ENCODE results near the gene OVOL3.

Gene OVOL3

DNA sequence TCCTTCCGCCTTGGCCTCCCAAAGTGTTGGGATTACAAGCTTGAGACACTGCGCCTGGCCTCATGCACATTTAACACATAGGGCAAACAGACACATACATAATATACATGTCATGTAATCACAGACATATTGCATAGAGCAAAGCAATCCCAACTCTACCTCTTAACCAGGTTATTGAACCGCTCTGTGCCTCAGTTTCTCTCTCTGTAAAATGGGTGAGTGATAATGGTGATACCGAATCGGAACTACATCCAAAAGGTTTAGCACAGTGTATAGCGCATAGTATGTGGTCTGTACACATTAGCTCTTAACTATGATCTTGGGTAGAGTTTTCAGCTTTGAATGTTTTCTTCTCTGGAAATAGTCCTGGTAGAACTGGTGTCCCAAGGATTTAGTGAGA, 33.7 kb downstream of the OVOL3 start:
- TF ChIP-seq, protein P1, sequence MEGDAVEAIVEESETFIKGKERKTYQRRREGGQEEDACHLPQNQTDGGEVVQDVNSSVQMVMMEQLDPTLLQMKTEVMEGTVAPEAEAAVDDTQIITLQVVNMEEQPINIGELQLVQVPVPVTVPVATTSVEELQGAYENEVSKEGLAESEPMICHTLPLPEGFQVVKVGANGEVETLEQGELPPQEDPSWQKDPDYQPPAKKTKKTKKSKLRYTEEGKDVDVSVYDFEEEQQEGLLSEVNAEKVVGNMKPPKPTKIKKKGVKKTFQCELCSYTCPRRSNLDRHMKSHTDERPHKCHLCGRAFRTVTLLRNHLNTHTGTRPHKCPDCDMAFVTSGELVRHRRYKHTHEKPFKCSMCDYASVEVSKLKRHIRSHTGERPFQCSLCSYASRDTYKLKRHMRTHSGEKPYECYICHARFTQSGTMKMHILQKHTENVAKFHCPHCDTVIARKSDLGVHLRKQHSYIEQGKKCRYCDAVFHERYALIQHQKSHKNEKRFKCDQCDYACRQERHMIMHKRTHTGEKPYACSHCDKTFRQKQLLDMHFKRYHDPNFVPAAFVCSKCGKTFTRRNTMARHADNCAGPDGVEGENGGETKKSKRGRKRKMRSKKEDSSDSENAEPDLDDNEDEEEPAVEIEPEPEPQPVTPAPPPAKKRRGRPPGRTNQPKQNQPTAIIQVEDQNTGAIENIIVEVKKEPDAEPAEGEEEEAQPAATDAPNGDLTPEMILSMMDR (IDR thresholded peaks at IDR 0.05; ENCODE audit: low read depth, low read length), result no peak

DNA sequence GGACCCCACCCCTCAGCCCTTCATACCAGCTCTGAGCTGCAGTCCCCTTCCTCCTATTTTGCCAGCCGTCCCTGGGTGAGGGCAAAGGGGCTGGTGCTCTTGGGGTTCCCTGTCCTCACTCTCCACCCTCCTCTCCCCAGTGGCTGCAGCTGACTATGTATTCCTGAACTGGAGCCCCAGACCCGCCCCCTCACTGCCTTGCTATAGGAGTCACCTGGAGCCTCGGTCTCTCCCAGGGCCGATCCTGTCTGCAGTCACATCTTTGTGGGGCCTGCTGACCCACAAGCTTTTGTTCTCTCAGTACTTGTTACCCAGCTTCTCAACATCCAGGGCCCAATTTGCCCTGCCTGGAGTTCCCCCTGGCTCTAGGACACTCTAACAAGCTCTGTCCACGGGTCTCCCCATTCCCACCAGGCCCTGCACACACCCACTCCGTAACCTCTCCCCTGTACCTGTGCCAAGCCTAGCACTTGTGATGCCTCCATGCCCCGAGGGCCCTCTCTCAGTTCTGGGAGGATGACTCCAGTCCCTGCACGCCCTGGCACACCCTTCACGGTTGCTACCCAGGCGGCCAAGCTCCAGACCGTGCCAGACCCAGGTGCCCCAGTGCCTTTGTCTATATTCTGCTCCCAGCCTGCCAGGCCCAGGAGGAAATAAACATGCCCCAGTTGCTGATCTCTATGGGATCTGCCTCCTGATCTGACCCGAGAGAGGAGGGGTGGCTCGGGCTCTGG, 38.9 kb downstream of the OVOL3 start:
- Histone ChIP-seq H3K4me3 (ENCODE audit: low read depth, low read length) (no peak overlapping the region), H3K36me3 (peaks cover 49% of the 10 kb centered on the region), H3K9me3 (ENCODE audit: severe bottlenecking) (no peaks in the 10 kb centered on the region), H3K27me3 (ENCODE audit: insufficient read depth, low read depth, severe bottlenecking) (no peaks in the 10 kb centered on the region), H3K27ac (no peak overlapping the region)
- TF ChIP-seq, protein P1 (IDR thresholded peaks at IDR 0.05; ENCODE audit: low read depth, low read length), result no peak
- DNase-seq, result no peak

More for the DNA sequence above, 33.7 kb downstream of the OVOL3 start:
- no peaks in the 10 kb centered on the region for H3K9me3 ChIP-seq (ENCODE audit: severe bottlenecking)
- no peak for DNase-seq
- H3K27me3 ChIP-seq (ENCODE audit: insufficient read depth, low read depth, severe bottlenecking), result no peaks in the 10 kb centered on the region
- H3K36me3 ChIP-seq, result peaks cover 55% of the 10 kb centered on the region
- H3K27ac ChIP-seq, result no peak overlapping the region
- H3K4me3 ChIP-seq (ENCODE audit: low read depth, low read length), result no peak overlapping the region

DNA sequence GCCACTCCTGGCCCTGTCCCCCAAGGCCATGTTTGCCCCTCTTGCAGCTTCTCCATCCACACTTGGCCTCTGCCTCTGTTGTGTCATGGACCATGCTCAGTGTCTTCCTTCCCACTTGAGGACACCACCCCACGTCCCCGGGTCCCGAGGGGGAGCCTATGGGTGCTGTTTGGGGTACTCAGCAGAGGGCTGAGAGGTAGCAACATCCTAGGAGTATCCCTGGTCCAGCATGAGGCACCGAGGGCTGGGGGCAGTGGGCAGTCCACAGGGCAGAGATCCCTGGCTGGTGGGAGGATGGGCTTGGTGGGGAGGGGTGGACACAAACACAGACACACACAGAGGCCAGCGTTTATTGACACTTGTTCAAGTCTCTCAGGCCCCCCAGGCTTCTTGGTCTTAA, 39.6 kb downstream of the OVOL3 start:
- Histone ChIP-seq H3K27ac (no peak overlapping the region), H3K36me3 (peaks cover 44% of the 10 kb centered on the region), H3K4me3 (ENCODE audit: low read depth, low read length) (no peak overlapping the region), H3K27me3 (ENCODE audit: insufficient read depth, low read depth, severe bottlenecking) (no peaks in the 10 kb centered on the region), H3K9me3 (ENCODE audit: severe bottlenecking) (no peaks in the 10 kb centered on the region)
- no peak for DNase-seq
- TF ChIP-seq, protein P1 (IDR thresholded peaks at IDR 0.05; ENCODE audit: low read depth, low read length), result no peak

- Histone ChIP-seq H3K9me3 (ENCODE audit: severe bottlenecking) (no peaks in the 10 kb centered on the region), H3K27me3 (ENCODE audit: insufficient read depth, low read depth, severe bottlenecking) (no peaks in the 10 kb centered on the region), H3K27ac (no peak overlapping the region), H3K36me3 (peaks cover 36% of the 10 kb centered on the region), H3K4me3 (ENCODE audit: low read depth, low read length) (no peak overlapping the region)
- no peak for DNase-seq
- TF ChIP-seq, protein P1 (IDR thresholded peaks at IDR 0.05; ENCODE audit: low read depth, low read length), result no peak
These were observed 40.4 kb downstream of the OVOL3 start for GRCh38 chr19:36151144-36152018.

- Histone ChIP-seq H3K9me3 (ENCODE audit: severe bottlenecking) (no peaks in the 10 kb centered on the region), H3K36me3 (peaks cover 30% of the 10 kb centered on the region), H3K27ac (no peak overlapping the region), H3K27me3 (ENCODE audit: insufficient read depth, low read depth, severe bottlenecking) (no peaks in the 10 kb centered on the region), H3K4me3 (ENCODE audit: low read depth, low read length) (no peak overlapping the region)
- DNase-seq, result no peak
- TF ChIP-seq, protein P1 (IDR thresholded peaks at IDR 0.05; ENCODE audit: low read depth, low read length), result no peak
These were observed 41.0 kb downstream of the OVOL3 start for GRCh38 chr19:36152019-36152351.
